Neural cell (in vitro differentiated cells): ENCODE results near the gene IGSF1.

Experiments
- CTCF ChIP-seq: fragments of 450-650 bp; IDR thresholded peaks from 2 replicates; pipeline ENCODE4 v1.5.1; 2014; ENCODE audit warnings: antibody characterized with exemption, mild to moderate bottlenecking, moderate library complexity; ENCODE audit not compliant: poor library complexity, severe bottlenecking
- EP300 ChIP-seq: fragments of 450-650 bp; conservative IDR thresholded peaks from 2 replicates; pipeline ENCODE4 v1.6.1; 2014; ENCODE audit warnings: antibody characterized with exemption, mild to moderate bottlenecking, moderate library complexity; ENCODE audit not compliant: poor library complexity, severe bottlenecking
- EZH2 ChIP-seq: fragments of 200-600, 300-800 bp; shearing (Covaris generic), sonication (generic); IDR thresholded peaks from 2 replicates; pipeline ENCODE4 v1.6.1; 2014; ENCODE audit warnings: antibody characterized with exemption, low read length, borderline replicate concordance, mild to moderate bottlenecking; ENCODE audit not compliant: insufficient read depth, poor library complexity, severe bottlenecking
- TAF1 ChIP-seq: IDR thresholded peaks from 2 replicates; pipeline ENCODE4 v1.6.1; 2012; ENCODE audit warnings: low read depth

- TF ChIP-seq EZH2, result no peak
- TF ChIP-seq TAF1, result no peak
- no peak for TF ChIP-seq CTCF
- no peak for TF ChIP-seq EP300
Measured at GRCh38 chrX:131308980-131309379, 19.9 kb upstream of the IGSF1 start.
